Activated CD4-positive, alpha-beta T cell treated with anti-CD3 and anti-CD28 coated beads for 36 hours (primary cell): ENCODE data around the gene PRIM2. TPM values are rescaled to one million over a fixed set of nuclear protein-coding genes. Genes with fewer than 3 reads are reported as not detected.
"Not testable (repeated sequence)": the region's sequence is repeated elsewhere in the genome, so short reads cannot be mapped to it uniquely, and the experiment has no call there.

Experiments used
- ATAC-seq: fragments of 200-7000 bp; cut with Tn5 transposase; one replicate; pipeline ENCODE4 v1.10.0; 2021; ENCODE audit warnings: mild to moderate bottlenecking, moderate library complexity
- CTCF ChIA-PET: fragments of 350-600 bp; sonication (Branson Sonifier 250); formaldehyde crosslinking; loops from one replicate; lab custom pipeline; 2021; ENCODE audit warnings: antibody characterized with exemption; lab: Charles Lee
- POLR2A ChIA-PET: fragments of 350-600 bp; sonication (Branson Sonifier 250); formaldehyde crosslinking; loops from one replicate; lab custom pipeline; 2021; ENCODE audit warnings: antibody characterized with exemption, inconsistent platforms; lab: Charles Lee
- DNase-seq: peaks from one replicate; pipeline ENCODE4 v3.0.0-alpha.2; 2020
- H3K27ac Mint-ChIP-seq: one replicate; pipeline ENCODE4 v1.8.0; 2021; ENCODE audit warnings: mixed read lengths
- H3K27me3 Mint-ChIP-seq: one replicate; pipeline ENCODE4 v1.8.0; 2021; ENCODE audit warnings: mixed read lengths
- H3K36me3 Mint-ChIP-seq: one replicate; pipeline ENCODE4 v1.8.0; 2021; ENCODE audit warnings: low read depth, mixed read lengths
- H3K4me1 Mint-ChIP-seq: one replicate; pipeline ENCODE4 v1.8.0; 2021; ENCODE audit warnings: mixed read lengths
- H3K4me3 Mint-ChIP-seq: one replicate; pipeline ENCODE4 v1.8.0; 2021; ENCODE audit warnings: mild to moderate bottlenecking, moderate library complexity, mixed read lengths
- H3K9me3 Mint-ChIP-seq: one replicate; pipeline ENCODE4 v1.8.0; 2021; ENCODE audit warnings: low read depth, mixed read lengths
- intact Hi-C, 2 experiments: fragments of 100-400 bp; cut with DNase I in 1 of 2; cut with micrococcal nuclease in 1 of 2; formaldehyde crosslinking; loops; one replicate each; pipeline versions ENCODE4 v1.14.2 to v1.15.1; 2022 to 2024; cut with DNase I, micrococcal nuclease
- total RNA-seq, 2 experiments: library from RNA; stranded (reverse); gene quantifications; one replicate each; pipeline ENCODE4 v1.2.3, GENCODE V29; 2021

Gene PRIM2
- total RNA-seq, 2 experiments from 2014 or later, result 36.4 to 42.3 TPM

DNA sequence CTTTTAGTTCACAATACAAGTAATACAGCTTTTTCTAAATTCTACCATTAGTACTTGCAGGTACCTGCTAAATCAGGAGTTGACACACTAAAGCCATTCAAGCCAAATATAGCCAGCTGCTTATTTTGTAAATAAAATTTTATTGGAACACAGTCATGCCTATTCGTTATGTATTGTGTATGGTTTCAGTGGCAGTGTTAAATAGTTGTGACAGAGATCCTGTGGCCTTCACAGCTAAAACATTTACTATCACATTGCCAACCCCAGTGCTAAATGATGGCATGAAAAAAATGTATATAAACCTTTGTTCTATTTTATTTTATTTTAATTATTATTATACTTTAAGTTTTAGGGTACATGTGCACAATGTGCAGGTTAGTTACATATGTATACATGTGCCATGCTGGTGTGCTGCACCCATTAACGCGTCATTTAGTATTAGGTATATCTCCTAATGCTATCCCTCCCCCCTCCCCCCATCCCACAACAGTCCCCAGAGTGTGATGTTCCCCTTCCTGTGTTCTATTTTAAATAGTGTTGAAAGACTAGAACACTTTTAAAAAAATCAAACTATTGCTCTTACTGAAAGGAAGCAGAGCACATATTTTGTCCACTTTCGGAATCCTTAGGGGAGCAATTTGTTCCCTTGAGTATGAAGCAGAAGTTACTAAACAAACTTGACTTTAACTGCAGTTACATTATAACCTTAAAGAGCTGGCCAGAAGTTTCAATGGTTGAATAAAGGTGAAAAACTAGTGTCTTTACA, 115.7 kb downstream of the PRIM2 start:
- no peak overlapping the region for H3K4me3 Mint-ChIP-seq
- peaks cover 14% of the 10 kb centered on the region for H3K4me1 Mint-ChIP-seq
- peaks cover 12% of the 10 kb centered on the region for H3K36me3 Mint-ChIP-seq
- H3K9me3 Mint-ChIP-seq, result no peaks in the 10 kb centered on the region
- ATAC-seq (no peak), DNase-seq (no peak)
- intact Hi-C loops, result no loop called here
- ChIA-PET CTCF (interaction anchor here (1.1 kb wide), 1 partner anchor 117 kb away, joined by 3 read pairs; no protein-coding TSS in a partner anchor), POLR2A (no interaction called here)
- H3K27ac Mint-ChIP-seq, result no peak overlapping the region
- no peaks in the 10 kb centered on the region for H3K27me3 Mint-ChIP-seq

DNA sequence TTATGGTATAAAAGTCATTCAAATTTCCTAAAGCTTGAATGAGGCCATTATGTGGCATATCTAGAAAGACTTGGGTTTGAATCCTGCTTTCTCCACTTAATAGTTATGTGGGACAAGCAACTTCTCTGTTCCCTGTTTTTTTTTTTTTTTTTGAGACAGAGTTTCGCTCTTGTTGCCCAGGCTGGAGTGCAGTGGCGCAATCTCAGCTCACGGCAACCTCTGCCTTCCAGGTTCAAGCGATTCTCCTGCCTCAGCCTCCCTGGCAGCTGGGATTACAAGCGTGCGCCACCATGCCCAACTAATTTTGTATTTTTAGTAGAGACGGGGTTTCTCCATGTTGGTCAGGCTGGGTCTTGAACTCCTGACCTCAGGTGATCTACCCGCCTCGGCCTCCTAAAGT, 116.4 kb downstream of the PRIM2 start:
- peaks cover 12% of the 10 kb centered on the region for H3K36me3 Mint-ChIP-seq
- H3K4me3 Mint-ChIP-seq, H3K27ac Mint-ChIP-seq, H3K9me3 Mint-ChIP-seq, ATAC-seq, intact Hi-C loops, H3K27me3 Mint-ChIP-seq, DNase-seq, POLR2A ChIA-PET, CTCF ChIA-PET: not testable (repeated sequence)
- peaks cover 14% of the 10 kb centered on the region for H3K4me1 Mint-ChIP-seq

DNA sequence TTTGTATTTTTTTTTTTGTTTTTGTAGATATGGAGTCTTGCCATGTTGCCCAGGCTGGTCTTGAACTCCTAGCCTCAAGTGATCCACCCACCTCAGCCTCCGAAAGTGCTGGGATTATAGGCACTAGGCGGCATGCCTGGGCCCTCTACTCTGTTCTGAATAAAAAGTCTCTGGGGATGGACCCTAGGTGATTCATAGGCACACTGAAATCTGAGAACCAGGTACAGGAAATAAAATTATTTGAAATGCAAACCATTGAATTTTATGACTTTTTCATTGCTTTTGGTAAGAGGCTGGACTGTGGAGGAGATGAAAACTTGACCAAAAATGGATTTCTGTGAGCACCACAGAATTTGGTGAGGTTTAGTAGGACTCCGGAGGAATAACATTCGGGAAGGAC, 117.5 kb downstream of the PRIM2 start:
- no peaks in the 10 kb centered on the region for H3K9me3 Mint-ChIP-seq
- H3K27me3 Mint-ChIP-seq, result no peaks in the 10 kb centered on the region
- H3K4me1 Mint-ChIP-seq, result peaks cover 12% of the 10 kb centered on the region
- DNase-seq (no peak), ATAC-seq (no peak)
- H3K36me3 Mint-ChIP-seq, result peaks cover 9% of the 10 kb centered on the region
- H3K4me3 Mint-ChIP-seq, result no peak overlapping the region
- intact Hi-C loops, result no loop called here
- ChIA-PET POLR2A (no interaction called here), CTCF (no interaction called here)
- no peak overlapping the region for H3K27ac Mint-ChIP-seq

DNA sequence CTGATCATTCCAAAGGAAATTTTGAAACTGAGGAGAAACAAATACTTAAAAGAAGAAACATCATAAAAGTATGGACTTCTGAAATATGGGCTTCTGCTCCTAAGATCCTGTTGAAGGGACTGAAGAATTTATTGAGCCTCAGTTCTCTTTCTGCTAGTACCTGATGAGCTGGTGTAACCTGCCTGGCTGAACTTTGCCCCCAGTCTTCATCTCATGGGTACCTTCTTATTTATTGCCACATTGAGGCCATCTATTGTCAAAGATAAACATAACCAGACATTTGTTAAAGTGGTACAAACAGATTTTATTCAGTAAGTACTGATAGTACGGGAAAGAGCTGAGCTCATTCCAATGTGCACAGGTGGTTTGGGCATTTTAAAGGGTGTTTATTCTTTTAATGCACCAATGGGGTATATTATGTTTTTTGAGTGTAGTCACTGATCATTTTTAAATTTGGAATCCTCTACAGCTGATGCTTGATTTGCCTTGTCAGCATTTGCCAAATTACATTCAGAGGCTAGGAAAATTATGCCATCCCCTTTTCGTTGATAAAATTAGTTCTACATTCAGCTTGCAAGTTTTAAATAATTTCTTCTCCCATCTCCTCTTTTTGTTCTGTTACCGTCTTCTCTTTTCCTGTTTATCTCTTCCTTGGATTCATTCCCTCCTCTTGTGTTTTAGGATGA, 118.2 kb downstream of the PRIM2 start:
- DNase-seq (no peak), ATAC-seq (no peak)
- Mint-ChIP-seq H3K36me3 (peaks cover 9% of the 10 kb centered on the region), H3K27ac (no peak overlapping the region), H3K27me3 (no peaks in the 10 kb centered on the region), H3K4me1 (peaks cover 12% of the 10 kb centered on the region), H3K4me3 (no peak overlapping the region), H3K9me3 (no peaks in the 10 kb centered on the region)
- POLR2A ChIA-PET, result no interaction called here
- intact Hi-C loops, result no loop called here
- CTCF ChIA-PET, result no interaction called here

DNA sequence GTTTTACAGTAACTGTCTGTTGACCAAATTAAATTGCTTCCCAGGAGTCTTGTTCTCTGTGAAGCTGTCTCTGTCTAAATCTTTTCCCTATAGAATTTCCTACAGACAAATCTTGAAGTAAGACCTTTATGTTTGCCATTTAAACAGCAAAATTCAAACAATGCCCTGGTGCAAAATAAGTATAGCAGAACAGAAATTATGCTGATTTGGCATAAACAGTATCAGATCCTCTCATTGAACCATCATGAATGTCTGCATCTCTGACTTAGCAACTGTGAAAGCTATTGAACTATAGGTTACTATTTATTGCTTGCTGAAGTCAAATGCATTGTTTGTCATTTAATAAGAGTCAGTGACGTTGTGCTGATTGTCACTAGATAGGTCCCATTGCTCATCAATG, 123.3 kb downstream of the PRIM2 start:
- H3K4me3 Mint-ChIP-seq, H3K27ac Mint-ChIP-seq, H3K36me3 Mint-ChIP-seq, H3K27me3 Mint-ChIP-seq, POLR2A ChIA-PET, ATAC-seq, intact Hi-C loops, H3K4me1 Mint-ChIP-seq, DNase-seq, CTCF ChIA-PET, H3K9me3 Mint-ChIP-seq: not testable (repeated sequence)

DNA sequence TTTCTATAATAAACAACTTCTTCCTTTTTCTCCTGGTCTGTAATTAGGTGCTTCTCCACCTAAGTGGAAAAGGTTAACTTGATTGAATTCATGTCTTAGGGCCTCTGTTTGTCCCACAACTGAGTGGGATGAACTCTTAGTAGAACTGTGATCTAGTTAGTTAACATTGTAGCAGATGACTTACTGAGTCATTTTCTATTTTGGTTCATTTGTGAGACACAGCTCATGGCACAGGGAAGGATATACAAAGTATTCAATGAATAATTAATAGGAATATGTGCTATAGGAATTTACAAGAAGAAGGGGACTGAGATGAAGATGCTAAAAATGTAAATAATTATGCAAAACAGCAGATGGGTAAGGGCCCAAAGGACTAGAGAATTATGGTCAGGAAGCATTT, 124.7 kb downstream of the PRIM2 start:
- H3K4me1 Mint-ChIP-seq, H3K27ac Mint-ChIP-seq, DNase-seq, H3K36me3 Mint-ChIP-seq, intact Hi-C loops, POLR2A ChIA-PET, H3K27me3 Mint-ChIP-seq, H3K9me3 Mint-ChIP-seq, CTCF ChIA-PET, H3K4me3 Mint-ChIP-seq, ATAC-seq: not testable (repeated sequence)

DNA sequence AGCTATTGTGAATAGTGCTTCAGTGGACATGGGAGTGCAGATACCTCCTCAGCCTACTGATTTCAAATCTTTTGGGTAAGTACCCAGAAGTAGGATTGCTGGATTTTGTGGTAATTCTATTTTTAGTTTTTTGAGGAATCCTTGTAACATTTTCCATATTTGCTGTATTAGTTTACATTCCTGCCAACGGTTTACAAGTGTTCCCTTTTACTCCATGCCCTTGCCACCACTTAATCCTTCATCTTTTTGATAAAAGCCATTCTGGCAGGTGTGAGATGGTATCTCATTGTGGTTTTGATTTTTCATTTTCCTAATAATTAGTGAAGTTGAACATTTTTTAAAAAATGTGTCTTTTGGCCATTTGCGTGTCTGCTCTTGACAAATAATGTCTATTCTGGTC, 125.8 kb downstream of the PRIM2 start:
- H3K27me3 Mint-ChIP-seq, DNase-seq, H3K4me3 Mint-ChIP-seq, H3K4me1 Mint-ChIP-seq, H3K9me3 Mint-ChIP-seq, CTCF ChIA-PET, H3K27ac Mint-ChIP-seq, ATAC-seq, intact Hi-C loops, POLR2A ChIA-PET, H3K36me3 Mint-ChIP-seq: not testable (repeated sequence)

DNA sequence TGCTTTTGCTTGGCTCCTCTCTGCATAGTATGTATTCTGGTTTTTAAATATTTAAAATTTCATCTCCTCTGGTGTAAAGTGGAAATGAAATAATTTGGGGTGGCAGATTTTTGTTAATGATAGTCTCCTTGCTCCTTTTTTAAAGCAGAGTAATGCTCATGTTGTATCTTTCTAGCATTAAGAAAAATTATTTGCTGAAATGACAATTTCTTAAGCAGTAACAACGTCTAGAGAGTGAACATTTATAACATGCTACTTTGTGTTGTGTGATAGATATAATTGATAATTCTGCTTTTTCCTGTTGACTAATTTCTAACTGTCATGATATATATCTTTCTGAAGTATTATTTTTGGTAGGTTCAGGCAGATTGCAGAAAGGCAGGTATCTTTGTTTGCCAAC, 127.4 kb downstream of the PRIM2 start:
- H3K4me1 Mint-ChIP-seq, H3K27me3 Mint-ChIP-seq, CTCF ChIA-PET, H3K27ac Mint-ChIP-seq, intact Hi-C loops, POLR2A ChIA-PET, ATAC-seq, H3K36me3 Mint-ChIP-seq, H3K4me3 Mint-ChIP-seq, DNase-seq, H3K9me3 Mint-ChIP-seq: not testable (repeated sequence)

DNA sequence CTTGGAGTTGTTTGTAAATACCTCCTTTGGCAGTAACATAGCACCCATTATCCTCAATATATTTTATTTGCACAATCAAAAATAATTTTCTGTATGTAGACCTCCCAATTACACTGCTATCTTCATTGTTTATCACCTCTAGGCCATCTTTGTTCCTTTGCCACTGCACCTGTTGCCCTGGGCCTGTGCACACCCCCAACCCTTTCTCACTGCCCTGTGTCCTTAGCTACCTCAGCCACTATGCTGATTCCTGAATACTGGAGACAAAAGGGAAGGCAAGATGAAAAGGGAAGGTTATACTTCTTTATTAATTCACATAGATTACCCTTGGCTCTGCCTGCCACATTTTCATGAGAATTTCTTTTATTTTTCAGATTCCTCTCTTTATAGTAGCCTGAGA, 127.9 kb downstream of the PRIM2 start:
- H3K4me1 Mint-ChIP-seq, H3K9me3 Mint-ChIP-seq, H3K36me3 Mint-ChIP-seq, H3K27me3 Mint-ChIP-seq, H3K27ac Mint-ChIP-seq, CTCF ChIA-PET, DNase-seq, H3K4me3 Mint-ChIP-seq, intact Hi-C loops, ATAC-seq, POLR2A ChIA-PET: not testable (repeated sequence)

DNA sequence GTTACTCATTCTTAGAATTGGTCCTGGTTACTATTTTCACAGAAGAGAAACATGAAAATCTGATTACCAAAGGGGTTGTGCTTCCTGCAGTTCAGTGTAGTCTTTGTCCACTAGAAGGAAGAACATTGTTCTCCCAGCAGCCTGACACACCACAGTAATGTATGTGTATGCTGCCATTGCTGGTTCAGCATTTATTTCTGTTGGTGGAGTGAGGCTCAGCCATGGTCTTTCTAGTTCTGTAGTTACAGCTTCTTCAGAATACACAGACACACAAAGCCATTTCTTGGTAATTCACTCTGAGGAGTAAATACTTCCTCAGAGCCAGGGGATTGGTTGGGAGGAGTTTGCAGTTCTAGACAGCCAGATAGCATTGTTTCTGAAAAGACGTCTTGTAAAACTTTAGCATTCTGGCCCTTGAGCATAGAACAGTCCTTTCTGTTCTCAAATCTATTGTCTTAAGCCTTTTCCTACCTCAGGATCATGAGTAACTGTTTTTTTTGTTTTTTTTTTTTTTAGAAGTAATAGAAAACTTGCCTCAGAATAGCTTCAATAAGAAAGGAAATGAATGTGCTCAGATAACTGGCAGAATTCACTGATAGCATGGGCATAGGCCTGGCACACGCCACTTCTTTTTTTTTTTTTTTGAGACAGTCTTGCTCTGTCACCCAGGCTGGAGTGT, 128.5 kb downstream of the PRIM2 start:
- H3K4me1 Mint-ChIP-seq, H3K36me3 Mint-ChIP-seq, H3K9me3 Mint-ChIP-seq, H3K27me3 Mint-ChIP-seq, POLR2A ChIA-PET, intact Hi-C loops, CTCF ChIA-PET, ATAC-seq, H3K4me3 Mint-ChIP-seq, DNase-seq, H3K27ac Mint-ChIP-seq: not testable (repeated sequence)

DNA sequence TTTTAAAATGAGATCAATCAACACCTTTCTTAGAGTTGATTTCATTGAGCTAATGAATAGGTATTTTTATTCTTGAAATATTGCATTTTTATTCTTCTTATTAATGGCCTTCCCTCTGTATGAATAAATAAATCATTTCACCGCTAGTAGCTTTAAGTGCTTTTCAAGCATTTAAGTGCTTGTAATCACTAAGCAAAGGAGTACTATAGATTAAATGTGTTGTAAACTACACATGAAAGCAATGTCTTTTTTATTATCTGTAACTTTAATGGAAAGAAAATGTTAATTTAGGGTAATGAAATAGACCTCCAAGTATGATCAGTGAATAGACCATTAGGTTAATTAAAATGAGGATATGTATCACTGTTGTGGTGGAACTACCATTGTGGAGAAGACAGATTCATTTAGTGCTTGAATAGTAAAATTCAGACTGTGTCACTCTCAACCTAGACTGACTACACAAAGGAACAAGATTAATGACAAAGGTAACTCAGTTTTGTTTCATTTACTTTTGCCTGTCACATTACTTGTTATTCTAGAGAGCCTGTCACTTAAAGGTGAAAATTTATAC, 132.2 kb downstream of the PRIM2 start:
- DNase-seq, ATAC-seq, H3K9me3 Mint-ChIP-seq, CTCF ChIA-PET, POLR2A ChIA-PET, H3K27me3 Mint-ChIP-seq, H3K4me3 Mint-ChIP-seq, H3K4me1 Mint-ChIP-seq, H3K27ac Mint-ChIP-seq, intact Hi-C loops: not testable (repeated sequence)
- peaks cover 26% of the 10 kb centered on the region for H3K36me3 Mint-ChIP-seq
